OCI-LY1 (cell line): Measurements from ENCODE around the gene PPP1R14D.

Source experiments
- H2AFZ ChIP-seq: fragments of 200-600 bp; sonication (generic), shearing (Covaris generic); 2 replicates; pipeline ENCODE4 v1.6.0; 2014; ENCODE audit warnings: antibody characterized with exemption, mild to moderate bottlenecking, low read length
- H3F3A ChIP-seq: fragments of 200-600 bp; sonication (generic), shearing (Covaris generic); 2 replicates; pipeline ENCODE4 v1.6.0; 2014; ENCODE audit warnings: mild to moderate bottlenecking, antibody characterized with exemption, low read length, moderate library complexity; ENCODE audit not compliant: insufficient read depth
- H3K27ac ChIP-seq: fragments of 200-600 bp; sonication (generic); 2 replicates; pipeline ENCODE4 v1.5.1; 2014; ENCODE audit warnings: low read length, mixed run types, mild to moderate bottlenecking, low read depth; ENCODE audit not compliant: poor library complexity, severe bottlenecking
- H3K27me3 ChIP-seq: fragments of 200-600 bp; sonication (generic); 2 replicates; pipeline ENCODE4 v1.6.0; 2014; ENCODE audit warnings: antibody characterized with exemption, mild to moderate bottlenecking, low read length, moderate library complexity; ENCODE audit not compliant: insufficient read depth
- H3K36me3 ChIP-seq: fragments of 200-600 bp; sonication (generic); 2 replicates; pipeline ENCODE4 v1.6.1; 2014; ENCODE audit warnings: mild to moderate bottlenecking, antibody characterized with exemption, low read length, moderate library complexity, mixed read lengths; ENCODE audit not compliant: insufficient read depth
- H3K4me1 ChIP-seq: fragments of 200-600 bp; sonication (generic); 2 replicates; pipeline ENCODE4 v1.5.1; 2014; ENCODE audit warnings: mild to moderate bottlenecking, low read length, moderate library complexity; ENCODE audit not compliant: insufficient read depth, severe bottlenecking
- H3K4me2 ChIP-seq: fragments of 200-600 bp; sonication (generic), shearing (Covaris generic); 2 replicates; pipeline ENCODE4 v1.6.1; 2014; ENCODE audit warnings: low read length
- H3K4me3 ChIP-seq: fragments of 200-600 bp; sonication (generic); 2 replicates; pipeline ENCODE4 v1.5.1; 2014; ENCODE audit warnings: low read length, low read depth, mild to moderate bottlenecking, mixed read lengths; ENCODE audit not compliant: poor library complexity, severe bottlenecking
- H3K79me2 ChIP-seq: fragments of 200-600 bp; shearing (Covaris generic); 2 replicates; pipeline ENCODE4 v1.6.1; 2016; ENCODE audit warnings: mixed run types, low read length, mixed read lengths; ENCODE audit not compliant: insufficient read depth
- H3K9ac ChIP-seq: fragments of 200-600 bp; sonication (generic), shearing (Covaris generic); 2 replicates; pipeline ENCODE4 v1.6.1; 2014; ENCODE audit warnings: mild to moderate bottlenecking, low read length, mixed read lengths
- H3K9me2 ChIP-seq: fragments of 200-600 bp; sonication (generic), shearing (Covaris generic); 2 replicates; pipeline ENCODE4 v1.6.1; 2014; ENCODE audit warnings: low read depth, mild to moderate bottlenecking, low read length, mixed read lengths
- H3K9me3 ChIP-seq: fragments of 200-600 bp; shearing (Covaris generic); 2 replicates; pipeline ENCODE4 v1.6.1; 2014; ENCODE audit warnings: low read length, mixed read lengths
- H4K20me1 ChIP-seq: fragments of 200-600 bp; sonication (generic), shearing (Covaris generic); 2 replicates; pipeline ENCODE4 v1.6.0; 2016; ENCODE audit warnings: mild to moderate bottlenecking, low read length; ENCODE audit not compliant: insufficient read depth
- EZH2 ChIP-seq: fragments of 200-600 bp; sonication (generic), shearing (Covaris generic); IDR thresholded peaks from 2 replicates; pipeline ENCODE4 v1.8.0; 2017; ENCODE audit warnings: borderline replicate concordance, mixed run types, mild to moderate bottlenecking, antibody characterized with exemption, low read length, moderate library complexity, mixed read lengths
- TF ChIP-seq, protein P1 (sequence below): fragments of 200-600 bp; sonication (generic), shearing (Covaris generic); IDR thresholded peaks from 2 replicates; pipeline ENCODE4 v1.5.1; 2017; ENCODE audit warnings: mild to moderate bottlenecking, antibody characterized with exemption, low read length, moderate library complexity, mixed read lengths

PPP1R14D gene

DNA sequence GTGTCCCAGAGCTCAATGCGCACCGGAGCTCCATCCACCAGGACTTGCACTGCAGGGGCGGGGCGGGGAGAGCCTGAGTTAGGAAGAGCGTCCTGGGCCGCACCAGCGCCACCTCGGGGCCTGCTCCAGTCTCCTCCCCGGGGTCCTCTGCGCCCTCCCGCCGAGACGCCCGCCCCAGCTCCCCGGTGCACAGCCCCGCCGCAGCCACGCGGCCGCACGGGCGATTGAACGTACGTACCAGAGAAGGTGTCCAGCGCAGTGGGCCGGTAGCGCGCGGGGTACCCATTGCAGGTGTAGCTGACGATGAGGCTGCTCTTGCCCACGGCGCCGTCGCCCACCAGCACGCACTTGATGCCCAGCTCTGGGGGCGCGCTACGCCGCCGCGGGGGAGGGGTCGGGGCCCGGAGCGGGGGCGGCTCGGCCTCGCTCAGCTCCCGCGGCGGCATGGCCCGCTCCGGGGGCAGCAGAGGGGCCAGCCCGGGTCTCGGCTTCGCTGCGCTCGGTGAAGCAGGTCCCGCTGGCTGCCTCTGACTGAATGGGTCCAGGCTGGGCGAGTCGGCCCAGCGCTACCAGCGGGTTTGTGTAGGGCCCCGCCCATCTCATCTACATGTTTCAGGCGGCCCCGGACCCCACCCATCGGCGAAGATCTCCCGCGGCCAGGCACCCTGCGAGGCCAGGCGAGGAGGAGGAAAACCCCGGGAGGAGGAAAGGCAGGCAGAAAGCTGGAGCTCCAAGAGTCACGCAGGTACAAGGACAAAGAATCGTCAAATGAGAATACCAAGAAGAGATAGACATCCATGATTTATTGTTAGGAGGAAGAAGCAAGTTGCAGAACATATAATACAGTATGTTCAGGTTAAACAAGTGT is 45.4 kb upstream of the PPP1R14D start, which contains the start of gene RHOV:
TSS of gene RHOV (minus strand) at position 541 of the 868 bp plus-strand sequence. CDS start at position 446, 95 bp downstream.
- Histone ChIP-seq H3K27me3 (no peaks in the 10 kb centered on the region), H3K27ac (no peak within 1 kb of the TSS), H2AFZ (no peak within 1 kb of the TSS; the same call in 1 of the 2 replicates), H3K4me1 (peaks cover 28% of the 10 kb centered on the region), H3K4me3 (peak within 1 kb of the TSS; percentile 72), H3K36me3 (no peaks in the 10 kb centered on the region), H3F3A (no peaks in the 10 kb centered on the region), H3K4me2 (peak within 1 kb of the TSS; percentile 83), H4K20me1 (no peaks in the 10 kb centered on the region), H3K9me2 (no peaks in the 10 kb centered on the region), H3K9me3 (no peaks in the 10 kb centered on the region), H3K79me2 (no peaks in the 10 kb centered on the region), H3K9ac (peak within 1 kb of the TSS; percentile 64)
- TF ChIP-seq, protein P1, sequence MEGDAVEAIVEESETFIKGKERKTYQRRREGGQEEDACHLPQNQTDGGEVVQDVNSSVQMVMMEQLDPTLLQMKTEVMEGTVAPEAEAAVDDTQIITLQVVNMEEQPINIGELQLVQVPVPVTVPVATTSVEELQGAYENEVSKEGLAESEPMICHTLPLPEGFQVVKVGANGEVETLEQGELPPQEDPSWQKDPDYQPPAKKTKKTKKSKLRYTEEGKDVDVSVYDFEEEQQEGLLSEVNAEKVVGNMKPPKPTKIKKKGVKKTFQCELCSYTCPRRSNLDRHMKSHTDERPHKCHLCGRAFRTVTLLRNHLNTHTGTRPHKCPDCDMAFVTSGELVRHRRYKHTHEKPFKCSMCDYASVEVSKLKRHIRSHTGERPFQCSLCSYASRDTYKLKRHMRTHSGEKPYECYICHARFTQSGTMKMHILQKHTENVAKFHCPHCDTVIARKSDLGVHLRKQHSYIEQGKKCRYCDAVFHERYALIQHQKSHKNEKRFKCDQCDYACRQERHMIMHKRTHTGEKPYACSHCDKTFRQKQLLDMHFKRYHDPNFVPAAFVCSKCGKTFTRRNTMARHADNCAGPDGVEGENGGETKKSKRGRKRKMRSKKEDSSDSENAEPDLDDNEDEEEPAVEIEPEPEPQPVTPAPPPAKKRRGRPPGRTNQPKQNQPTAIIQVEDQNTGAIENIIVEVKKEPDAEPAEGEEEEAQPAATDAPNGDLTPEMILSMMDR, result peak; percentile 49
- TF ChIP-seq EZH2, result no peak

DNA sequence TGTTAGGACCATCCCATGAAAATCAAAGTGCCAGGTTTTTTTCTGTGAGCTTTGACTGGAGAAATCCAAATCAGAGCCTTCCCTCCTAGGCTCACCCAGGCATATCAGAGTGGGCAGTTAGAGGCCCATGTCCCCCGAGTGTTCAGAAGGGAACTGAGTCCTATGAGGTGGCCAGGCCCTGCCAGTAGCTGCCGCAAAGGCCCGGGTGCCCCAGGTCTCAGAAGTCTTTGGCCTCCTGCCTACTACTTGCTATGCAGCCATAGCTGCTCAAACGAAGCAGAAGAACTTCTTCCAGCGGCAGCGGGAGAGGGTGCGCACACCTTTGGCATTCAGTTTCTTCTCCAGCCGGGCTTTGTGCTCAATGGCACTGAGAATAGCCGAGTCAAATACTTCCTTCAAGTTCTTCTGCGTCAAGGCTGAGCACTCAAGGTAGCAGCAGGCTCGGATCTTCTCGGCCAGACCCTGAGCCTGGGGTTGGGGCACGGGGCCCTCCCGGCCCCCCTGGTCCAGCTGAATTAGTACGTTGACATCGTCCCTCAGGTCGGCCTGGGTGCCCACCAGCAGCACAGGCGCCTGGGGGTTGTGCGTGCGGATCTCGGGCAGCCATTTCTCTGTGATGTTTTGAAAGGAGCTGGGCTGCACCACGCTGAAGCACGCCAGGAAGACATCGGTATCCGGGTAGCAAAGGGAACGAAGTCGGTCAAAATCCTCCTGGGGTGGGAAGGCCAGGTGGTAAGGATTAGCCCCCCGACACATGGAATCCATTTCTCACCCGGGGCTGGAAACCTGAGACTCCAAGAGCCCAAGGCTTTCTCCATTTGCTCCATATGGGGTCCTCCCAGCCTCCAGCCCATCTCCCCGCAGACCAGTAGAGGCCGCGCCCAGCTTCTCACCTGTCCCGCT is 44.5 kb upstream of the PPP1R14D start:
- no peaks in the 10 kb centered on the region for H3K36me3 ChIP-seq
- no peaks in the 10 kb centered on the region for H4K20me1 ChIP-seq
- no peaks in the 10 kb centered on the region for H3F3A ChIP-seq
- H3K9ac ChIP-seq, result peak overlapping the region; percentile 64; the same call in 1 of the 2 replicates
- no peaks in the 10 kb centered on the region for H3K79me2 ChIP-seq
- peak overlapping the region; percentile 72 for H3K4me3 ChIP-seq
- TF ChIP-seq EZH2, result no peak
- TF ChIP-seq, protein P1, result no peak
- no peak overlapping the region for H3K27ac ChIP-seq
- no peaks in the 10 kb centered on the region for H3K9me3 ChIP-seq
- H3K4me2 ChIP-seq, result peak overlapping the region; percentile 83
- no peaks in the 10 kb centered on the region for H3K9me2 ChIP-seq
- peaks cover 28% of the 10 kb centered on the region for H3K4me1 ChIP-seq
- H2AFZ ChIP-seq, result no peak overlapping the region; the same call in 1 of the 2 replicates
- no peaks in the 10 kb centered on the region for H3K27me3 ChIP-seq

DNA sequence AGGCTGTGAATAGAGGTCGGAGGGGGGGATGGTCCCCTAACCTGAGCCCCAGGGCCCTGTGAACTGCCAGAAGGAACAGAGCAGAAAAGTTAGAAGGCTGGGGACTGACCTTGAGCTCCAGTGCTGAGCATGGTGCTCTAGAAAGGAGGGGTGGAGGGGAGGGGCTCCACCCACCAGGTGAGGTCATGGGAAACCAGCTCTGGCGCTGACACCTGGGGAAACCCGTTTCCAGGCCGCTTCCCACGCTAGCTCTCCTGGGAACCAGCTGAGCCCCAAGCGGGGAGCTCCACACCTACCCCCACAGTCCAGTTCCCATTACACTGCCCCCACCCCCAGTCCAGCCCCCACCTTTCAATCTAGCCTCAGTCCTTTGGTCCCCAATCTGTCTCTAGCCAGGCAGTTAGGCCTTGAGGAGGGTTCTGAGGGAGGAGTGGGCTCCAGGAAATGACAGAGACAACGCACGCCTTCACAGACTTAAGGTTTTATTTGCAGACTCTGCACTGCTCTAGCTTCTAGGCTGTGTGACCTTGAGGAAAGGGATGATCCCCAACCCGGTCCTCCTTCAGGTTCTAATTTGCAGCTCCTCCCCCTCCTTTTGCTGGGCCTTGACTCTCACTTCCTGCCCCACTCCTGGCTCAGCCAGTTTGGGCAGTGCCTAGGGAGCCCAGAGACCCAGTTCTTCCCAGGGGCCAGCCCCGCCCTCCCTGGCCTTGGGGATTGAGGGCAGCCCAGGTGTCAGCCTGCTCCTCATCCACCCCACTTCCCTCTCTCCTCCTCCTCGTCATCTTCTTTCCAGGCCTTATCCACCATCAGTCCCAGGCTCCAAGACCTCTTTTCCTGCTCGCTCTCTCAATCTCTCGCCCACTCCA is 43.5 kb upstream of the PPP1R14D start:
- Histone ChIP-seq H4K20me1 (no peaks in the 10 kb centered on the region), H3K4me3 (peak overlapping the region; percentile 72), H3F3A (no peaks in the 10 kb centered on the region), H3K79me2 (no peaks in the 10 kb centered on the region), H3K27ac (no peak overlapping the region), H3K36me3 (no peaks in the 10 kb centered on the region), H3K4me1 (peaks cover 28% of the 10 kb centered on the region), H3K9me3 (no peaks in the 10 kb centered on the region), H3K4me2 (no peak overlapping the region; the same call in 1 of the 2 replicates), H3K9ac (no peak overlapping the region; the same call in 1 of the 2 replicates), H3K27me3 (no peaks in the 10 kb centered on the region), H3K9me2 (no peaks in the 10 kb centered on the region), H2AFZ (no peak overlapping the region)
- no peak for TF ChIP-seq EZH2
- TF ChIP-seq, protein P1, result no peak
